NAMALWA (cell line): Measurements from ENCODE around the gene METTL16.
"Not testable (repeated sequence)": the region's sequence is repeated elsewhere in the genome, so short reads cannot be mapped to it uniquely, and the experiment has no call there.

ENCODE experiments used
- DNase-seq: peaks from one replicate; pipeline ENCODE4 v3.0.0-alpha.2; 2015; ENCODE audit warnings: low spot score

Gene METTL16, protein sequence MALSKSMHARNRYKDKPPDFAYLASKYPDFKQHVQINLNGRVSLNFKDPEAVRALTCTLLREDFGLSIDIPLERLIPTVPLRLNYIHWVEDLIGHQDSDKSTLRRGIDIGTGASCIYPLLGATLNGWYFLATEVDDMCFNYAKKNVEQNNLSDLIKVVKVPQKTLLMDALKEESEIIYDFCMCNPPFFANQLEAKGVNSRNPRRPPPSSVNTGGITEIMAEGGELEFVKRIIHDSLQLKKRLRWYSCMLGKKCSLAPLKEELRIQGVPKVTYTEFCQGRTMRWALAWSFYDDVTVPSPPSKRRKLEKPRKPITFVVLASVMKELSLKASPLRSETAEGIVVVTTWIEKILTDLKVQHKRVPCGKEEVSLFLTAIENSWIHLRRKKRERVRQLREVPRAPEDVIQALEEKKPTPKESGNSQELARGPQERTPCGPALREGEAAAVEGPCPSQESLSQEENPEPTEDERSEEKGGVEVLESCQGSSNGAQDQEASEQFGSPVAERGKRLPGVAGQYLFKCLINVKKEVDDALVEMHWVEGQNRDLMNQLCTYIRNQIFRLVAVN

DNA sequence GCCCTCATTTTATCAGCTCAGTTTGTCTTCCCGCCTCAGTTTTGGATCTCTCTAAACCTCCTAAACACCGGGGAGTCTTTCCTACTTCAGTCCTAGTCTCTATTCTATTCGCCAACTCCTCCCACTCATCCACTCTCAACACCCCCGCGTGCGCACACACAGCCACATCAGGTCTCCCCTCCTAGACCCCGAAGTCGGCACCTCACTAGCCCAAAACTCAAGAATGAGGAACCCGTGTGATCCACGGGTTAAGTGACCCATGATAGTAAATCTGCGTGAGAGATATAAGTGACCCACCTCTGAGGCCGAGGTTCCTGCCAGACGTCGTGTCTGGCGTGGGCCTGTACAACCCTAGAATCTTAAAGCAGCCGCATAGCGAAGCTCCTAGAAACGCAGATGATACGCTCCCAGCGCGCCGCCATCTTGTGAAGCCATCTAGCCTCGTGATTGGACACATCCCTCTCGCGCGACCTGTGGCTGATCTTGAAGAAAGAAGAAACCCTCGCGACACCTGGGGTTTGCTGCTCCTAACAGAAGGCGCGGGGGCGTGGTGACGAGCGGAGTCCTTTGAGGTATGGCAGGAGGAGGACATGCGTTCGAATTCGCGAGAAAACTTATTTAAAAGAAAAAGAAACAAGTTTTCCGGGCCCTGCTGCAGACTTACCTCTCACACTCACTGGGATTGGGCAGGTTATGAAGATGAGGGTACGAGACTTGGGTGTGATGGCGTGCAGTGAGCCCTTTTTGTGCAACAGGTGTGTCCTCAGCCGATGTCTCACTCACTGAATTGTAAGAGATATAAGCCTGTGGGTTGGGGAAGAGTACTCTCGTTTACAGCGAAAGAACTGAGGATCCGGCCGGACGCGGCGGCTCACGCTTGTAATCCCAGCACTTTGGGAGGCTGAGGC lies at the start of gene METTL16:
Gene METTL16, minus strand, starts transcription at position 427 of the 908 bp plus-strand sequence. CDS start 9,557 bp downstream, outside the sequence.
- DNase-seq: peak; percentile 96

DNA sequence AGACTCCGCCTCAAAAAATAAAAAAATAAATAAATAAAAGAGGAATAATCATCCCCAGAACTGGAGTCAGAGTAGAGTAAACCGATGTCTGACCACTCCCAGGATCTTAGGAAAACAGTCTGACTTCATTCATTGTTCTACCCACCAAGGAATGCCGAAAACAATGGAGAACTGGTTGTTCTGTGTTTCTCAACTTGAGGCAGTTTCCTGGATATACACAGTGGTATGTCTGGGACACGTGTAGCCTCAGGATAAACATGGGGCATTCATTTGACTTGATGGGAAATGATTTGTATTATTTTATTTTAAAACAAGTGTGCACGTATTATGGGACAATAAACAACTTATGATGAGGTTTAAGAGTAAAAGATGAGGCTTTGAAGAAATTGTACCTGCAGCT lies 49.0 kb upstream of the METTL16 start:
- DNase-seq: no peak

DNA sequence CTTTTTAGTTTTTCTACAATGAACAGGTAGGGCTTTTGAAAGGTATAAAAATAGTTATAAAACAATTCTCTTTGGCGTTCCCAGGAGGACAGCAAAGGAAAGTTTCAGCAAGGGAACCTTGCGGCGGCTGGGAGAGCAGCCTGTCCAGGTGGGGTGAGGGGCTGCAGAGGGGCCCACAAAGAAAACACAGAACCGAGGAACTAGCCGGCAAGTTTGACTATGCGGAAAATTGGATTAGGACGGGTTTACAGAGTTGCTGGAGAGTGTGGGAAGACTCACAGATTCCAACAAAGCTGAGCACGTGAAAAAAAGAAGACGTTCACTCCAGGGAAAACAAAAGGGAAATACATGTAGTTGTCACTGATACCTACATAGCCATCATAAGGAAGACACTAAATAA lies 40.2 kb upstream of the METTL16 start:
- no peak for DNase-seq

DNA sequence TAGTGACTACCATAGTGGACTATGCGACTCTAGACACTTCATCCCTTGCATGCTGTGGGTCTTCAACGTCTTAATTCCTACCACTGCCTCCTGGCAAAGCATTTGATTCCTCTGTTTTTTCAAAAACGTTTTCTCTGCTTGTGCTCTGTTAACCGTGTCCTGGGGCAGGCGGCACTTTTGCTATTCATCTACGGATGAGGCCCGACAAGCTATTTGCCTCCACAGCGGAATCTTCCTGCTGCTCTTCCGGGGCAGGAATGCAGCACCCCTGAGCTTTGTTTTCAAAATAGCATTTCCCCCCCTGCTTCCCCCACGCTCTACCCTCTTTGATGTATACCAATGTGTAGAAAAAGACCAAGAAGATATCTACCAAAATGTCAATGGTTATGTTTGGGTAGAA lies 39.8 kb upstream of the METTL16 start:
- no peak for DNase-seq

DNA sequence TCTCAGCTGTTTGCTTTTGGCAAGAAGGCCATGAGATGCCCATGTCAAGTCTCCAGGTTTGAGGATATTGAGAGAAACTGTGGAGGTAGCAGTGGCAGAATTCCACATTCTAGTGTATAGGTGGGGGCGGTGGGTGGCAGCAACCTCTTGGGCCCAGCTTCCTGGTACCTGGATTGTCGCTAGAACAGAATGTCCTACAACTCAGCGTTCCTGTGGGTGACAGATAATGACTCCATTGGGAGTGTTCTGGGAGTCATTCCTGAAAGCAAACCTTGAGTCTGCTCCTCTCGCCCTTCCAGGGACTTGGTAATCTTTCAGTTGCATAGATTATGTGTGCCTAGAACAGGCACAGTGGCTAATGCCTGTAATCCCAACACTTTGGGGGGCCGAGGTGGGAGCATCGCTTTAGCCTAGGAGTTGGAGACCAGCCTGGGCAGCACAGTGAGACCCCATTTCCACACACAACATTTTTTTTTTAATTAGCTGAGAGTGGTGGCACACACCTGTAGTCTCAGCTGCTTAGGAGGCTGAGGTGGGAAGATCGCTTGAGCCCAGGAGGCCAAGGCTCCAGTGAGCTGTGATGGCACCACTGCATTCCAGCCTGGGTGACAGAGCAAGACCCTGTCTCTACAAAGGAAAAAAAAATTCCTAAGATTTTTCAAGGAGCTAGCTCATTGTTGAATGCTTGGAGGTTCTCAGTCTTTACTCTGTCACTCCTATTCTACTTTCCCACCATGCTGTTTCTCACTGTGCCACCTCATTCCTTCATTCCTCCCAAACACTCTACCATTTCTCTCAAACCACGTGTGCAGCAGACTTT lies 37.9 kb upstream of the METTL16 start:
- DNase-seq: no peak

DNA sequence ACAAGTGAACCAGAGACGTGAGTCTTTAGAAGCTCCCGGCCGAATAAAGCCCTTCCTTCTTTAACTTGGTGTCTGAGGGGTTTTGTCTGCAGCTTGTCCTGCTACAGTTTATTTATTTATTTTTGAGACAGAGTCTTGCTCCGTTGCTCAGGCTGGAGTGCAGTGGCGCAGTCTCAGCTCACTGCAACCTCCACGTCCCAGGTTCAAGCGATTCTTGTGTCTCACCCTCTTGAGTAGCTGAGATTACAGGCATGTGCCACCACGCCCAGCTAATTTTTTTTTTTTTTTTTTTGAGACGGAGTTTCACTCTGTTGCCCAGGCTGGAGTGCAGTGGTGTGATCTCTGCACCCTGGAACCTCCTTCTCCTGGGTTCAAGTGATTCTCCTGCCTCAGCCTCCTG lies 36.3 kb upstream of the METTL16 start:
- not testable (repeated sequence) for DNase-seq

DNA sequence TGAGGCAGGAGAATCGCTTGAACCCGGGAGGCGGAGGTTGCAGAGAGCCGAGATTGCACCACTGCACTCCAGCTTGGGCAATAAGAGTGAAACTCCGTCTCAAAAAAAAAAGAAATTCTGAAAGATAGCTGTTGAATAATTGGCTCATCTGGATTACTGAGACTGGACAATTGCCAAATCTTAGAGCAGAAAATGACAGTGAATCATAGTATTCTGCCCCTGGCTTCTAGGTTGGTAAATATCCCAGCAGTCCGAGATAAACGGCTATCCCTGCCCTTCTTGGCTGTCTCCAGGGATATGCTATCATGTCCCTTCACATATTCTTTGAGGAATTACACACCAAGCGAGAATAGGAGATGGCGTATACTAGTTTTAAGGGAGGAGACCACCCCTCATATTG lies 35.5 kb upstream of the METTL16 start:
- DNase-seq: no peak

DNA sequence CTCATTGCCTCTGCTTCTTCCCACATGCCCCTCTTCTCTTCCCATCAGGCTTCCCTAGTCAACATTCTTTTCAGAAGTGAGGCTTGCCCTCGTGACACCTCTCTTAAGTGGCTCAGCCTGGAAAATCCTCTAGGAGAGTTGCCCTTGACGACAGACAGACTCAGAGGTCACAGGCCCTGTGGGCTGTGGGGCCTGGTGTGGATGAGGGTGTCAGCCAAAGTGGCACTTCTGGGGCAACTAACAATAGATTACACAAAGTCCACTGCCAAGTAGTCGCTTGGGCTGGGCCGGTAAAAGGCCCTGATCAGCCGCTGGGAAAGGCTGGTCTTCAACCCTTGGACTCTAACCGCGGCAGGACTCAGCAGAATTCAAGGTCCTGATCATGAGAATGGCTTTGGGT lies 33.7 kb upstream of the METTL16 start:
- no peak for DNase-seq

DNA sequence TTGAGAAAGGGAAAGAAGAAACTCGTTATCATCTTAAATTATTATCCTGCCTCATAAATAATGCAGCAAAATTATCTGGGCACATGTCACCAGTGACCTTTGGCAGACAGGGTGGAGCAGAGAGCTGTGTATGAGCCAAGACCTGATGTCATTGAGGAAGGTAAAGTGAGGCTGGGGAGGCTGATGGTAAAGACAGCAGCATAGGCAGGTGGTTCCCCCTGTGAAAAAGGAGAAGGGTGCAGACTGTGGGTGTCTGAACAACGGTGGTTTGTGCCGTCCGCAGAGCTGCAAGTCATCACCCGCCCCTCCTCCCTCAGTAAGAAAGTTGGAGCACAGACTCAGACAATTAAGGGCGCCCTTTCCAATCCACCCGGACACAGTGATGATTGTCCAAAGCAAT lies 30.8 kb upstream of the METTL16 start:
- no peak for DNase-seq

DNA sequence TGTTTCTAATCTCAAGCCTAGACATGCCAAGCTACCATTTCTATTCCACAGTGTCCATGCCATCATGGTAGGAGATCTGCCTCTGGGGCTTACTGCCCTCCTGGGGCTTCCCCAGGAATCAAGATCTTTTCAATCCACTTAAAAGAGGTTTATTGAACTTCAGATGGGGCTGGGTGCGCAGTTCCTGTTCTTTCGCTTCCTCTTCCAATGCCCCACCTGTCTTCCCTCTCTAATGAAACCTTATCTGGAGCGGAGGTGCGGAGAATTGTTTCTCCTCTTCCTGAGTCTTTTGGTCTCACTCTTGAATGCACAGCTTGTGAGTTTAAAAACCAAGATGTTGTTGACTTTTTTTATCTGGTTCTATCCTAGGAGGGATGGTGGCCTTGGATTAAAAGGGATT lies 30.4 kb upstream of the METTL16 start:
- no peak for DNase-seq

DNA sequence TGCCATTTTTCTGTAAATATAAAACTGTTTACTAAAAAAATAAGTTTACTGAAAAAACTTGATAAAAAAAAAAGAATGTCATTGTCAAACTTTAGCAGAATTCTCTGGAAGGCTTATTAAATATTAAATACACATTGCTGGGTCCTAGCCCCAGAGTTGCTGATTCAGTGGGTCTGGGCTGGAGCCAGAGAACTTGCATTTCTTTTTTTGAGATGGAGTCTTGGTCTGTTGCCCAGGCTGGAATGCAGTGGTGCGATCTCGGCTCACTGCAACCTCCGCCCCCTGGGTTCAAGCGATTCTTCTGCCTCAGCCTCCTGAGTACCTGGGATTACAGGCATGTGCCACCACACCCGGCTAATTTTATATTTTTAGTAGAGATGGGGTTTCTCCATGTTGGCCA lies 25.9 kb upstream of the METTL16 start:
- DNase-seq: not testable (repeated sequence)

DNA sequence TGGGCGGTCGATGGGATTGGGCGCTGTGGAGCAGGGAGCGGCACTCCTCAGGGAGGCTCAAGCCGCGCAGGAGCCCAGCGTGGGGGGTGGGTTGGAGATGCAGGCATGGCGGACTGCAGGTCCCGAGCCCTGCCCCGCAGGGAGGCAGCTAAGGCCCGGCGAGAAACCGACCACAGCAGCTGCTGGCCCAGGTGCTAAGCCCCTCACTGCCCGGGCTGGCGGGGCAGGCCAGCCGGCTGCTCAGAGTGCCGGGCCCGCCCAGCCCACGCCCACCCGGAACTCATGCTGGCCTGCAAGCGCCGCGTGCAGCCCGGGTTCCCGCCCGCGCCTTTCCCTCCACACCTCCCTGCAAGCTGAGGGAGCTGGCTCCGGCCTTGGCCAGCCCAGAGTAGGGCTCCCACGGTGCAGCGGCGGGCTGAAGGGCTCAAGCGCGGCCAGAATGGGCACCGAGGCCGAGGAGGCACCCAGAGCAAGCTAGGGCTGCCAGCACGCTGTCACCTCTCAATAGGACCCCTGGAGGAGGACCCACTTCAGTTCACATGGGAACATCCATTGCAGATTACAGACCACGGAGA lies 20.5 kb upstream of the METTL16 start:
- no peak for DNase-seq

DNA sequence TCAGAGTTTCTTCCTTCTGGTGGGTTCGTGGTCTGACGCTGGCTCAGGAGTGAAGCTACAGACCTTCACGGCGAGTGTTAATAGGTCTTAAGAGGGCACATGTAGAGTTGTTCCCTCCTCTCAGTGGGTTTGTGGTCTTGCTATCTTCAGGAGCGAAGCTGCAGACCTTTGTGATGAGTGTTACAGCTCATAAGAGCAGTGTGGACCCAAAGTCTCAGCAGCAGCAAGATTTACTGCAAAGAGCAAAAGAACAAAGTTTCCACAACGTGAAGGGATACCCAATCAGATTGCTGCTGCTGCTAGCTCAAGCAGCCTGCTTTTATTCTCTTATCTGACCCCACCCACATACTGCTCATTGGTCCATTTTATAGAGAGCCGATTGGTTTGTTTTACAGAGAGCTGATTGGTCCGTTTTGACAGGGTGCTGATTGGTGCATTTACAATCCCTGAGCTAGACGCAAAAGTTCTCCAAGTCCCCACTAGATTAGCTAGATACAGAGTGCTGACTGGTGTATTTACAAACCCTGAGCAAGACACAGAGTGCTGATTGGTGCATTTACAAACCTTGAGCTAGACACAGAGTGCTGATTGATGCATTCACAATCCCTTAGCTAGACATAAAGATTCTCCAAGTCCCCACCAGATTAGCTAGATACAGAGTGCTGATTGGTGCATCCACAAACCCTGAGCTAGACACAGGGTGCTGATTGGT lies 19.7 kb upstream of the METTL16 start:
- DNase-seq: peak; percentile 52

DNA sequence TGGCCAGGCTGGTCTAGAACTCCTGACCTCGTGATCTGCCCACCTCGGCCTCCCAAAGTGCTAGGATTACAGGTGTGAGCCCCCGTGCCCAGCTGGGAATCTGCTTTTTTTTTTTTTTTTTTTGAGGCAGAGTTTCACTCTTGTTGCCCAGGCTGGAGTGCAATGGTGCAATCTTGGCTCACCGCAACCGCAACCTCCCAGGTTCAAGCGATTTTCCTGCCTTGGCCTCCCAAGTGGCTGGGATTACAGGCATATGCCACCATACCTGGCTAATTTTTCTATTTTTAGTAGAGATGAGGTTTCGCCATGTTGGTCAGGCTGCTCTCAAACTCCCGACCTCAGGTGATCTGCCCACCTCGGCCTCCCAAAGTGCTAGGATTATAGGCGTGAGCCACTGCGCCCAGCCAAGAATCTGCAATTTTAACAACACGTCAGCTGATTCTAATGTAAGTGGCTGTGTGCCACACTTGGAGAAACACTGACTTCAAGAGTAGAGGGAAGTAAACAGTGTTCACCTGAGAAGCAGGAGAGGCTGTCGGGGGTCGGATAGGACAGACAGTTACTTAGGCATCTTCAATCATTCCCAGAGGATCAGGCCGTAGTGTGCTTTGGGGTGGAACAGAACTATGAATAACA lies 10.2 kb upstream of the METTL16 start:
- not testable (repeated sequence) for DNase-seq

DNA sequence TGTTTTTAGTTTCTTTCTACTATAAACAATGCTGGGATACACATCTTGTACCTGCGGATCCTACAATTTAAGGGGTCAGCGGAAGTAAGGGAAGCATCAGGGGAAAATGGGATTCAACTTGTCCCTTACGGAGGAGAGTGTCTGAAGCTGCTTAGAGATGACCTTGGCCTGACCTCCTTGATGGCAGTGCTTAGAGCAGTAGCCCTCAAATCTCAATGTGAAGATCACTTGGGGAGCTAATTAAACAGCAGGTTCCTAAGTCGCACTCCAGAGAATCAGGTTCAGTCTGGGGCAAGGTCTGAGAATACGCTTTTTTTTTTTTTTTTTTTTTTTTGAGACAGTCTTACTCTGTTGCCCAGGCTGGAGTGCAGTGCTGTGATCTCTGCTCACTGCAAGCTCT lies 9.6 kb upstream of the METTL16 start:
- no peak for DNase-seq

DNA sequence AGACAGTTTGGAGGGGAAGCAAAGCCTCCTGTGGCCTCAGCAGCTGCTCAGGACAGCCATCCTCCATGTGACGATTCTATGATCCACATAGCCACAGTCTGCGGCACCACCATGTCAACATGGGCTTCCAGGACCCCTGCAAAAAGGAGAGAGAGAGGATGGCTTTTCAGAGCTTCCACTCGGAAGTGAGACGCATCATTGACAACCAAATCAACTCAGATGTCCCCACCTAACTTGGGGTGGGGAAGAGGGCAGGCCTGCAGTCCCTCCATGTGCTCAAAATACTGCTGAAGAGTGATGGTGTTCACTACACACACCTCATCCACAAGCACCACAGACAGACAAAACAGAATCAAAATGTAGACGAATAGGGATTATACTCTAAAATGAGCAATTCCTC lies 5.9 kb upstream of the METTL16 start:
- DNase-seq: no peak

DNA sequence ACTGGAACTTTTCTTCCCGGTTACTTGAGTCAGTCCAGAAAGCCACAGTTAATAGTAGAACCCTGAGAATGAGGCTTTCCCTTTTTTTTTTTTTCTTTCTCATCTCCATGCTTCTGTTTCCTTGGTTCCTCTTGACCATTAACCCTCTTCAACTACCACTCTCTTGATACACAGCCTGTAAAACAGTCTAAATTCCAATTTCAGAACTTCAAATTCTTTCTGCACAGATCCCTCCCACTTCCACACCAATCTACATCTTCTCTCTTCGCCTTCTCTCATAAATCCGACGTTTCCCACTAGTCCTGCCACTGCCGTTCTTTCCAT lies 588 bp downstream of the METTL16 start:
- no peak for DNase-seq

DNA sequence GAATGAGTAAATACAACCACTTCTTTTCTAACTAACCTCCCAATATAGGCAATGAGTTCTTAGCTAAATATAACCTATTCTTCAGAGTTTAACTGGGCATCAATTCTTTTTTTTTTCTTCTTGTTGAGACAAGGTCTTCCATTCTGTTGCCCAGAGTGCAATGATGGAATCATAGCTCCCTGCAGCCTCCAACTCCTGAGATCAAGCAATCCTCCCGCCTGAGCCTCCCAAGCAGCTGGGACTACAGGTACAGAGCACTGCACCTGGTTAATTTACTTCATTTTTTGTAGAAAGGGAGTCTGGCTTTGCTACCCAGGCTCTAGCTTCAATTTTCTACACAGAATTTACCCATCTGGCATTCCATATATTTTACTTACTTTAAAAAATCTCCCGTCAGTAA lies 1.1 kb downstream of the METTL16 start:
- DNase-seq: peak; percentile 5

DNA sequence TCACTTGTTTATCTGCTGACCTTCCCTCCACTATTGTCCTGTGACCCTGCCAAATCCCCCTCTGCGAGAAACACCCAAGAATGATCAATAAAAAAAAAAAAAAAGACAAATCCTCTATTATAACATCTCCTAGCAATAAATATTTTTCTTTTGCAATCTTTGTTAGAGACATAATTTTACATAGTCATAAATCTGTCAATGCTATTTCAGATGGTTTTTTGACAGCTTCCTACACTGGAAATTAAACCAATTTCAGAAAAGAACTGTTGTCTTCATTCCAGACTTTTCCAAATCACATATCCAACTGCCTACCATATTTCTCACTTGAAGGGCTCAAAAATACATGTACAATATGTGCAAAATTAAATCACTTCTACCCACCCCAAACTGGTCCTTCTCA lies 3.7 kb downstream of the METTL16 start:
- no peak for DNase-seq

DNA sequence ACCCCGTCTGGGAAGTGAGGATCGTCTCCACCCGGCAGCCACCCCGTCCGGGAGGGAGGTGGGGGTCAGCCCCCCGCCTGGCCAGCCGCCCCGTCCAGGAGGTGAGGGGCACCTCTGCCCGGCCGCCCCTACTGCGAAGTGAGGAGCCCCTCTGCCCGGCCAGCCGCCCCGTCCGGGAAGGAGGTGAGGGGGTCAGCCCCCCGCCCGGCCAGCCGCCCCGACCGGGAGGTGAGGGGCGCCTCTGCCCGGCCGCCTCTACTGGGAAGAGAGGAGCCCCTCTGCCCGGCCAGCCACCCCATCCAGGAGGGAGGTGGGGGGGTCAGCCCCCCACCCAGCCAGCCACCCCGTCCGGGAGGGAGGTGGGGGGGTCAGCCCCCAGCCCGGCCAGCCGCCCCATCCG lies 4.7 kb downstream of the METTL16 start:
- not testable (repeated sequence) for DNase-seq

DNA sequence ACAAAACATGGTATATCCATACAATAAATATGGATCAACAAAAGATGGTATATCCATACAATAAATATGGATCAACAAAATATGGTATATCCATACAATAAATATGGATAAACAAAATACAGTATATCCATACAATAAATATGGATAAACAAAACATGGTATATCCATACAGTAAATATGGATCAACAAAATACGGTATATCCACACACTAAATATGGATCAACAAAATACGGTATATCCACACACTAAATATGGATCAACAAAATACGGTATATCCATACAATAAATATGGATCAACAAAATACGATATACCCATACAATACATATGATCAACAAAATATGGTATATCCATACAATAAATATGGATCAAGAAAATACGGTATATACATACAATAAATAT lies 8.1 kb downstream of the METTL16 start:
- no peak for DNase-seq
